Ectodermal cell (in vitro differentiated cells): ENCODE results near the gene TMEM204.

ENCODE experiments used
- H3K27ac ChIP-seq: 2 replicates; pipeline ENCODE4 v1.7.0; 2013; ENCODE audit warnings: mild to moderate bottlenecking, low read depth, low read length; ENCODE audit not compliant: insufficient read depth, poor library complexity, severe bottlenecking
- H3K27me3 ChIP-seq: 2 replicates; pipeline ENCODE4 v1.7.0; 2013; ENCODE audit warnings: mild to moderate bottlenecking, low read length; ENCODE audit not compliant: insufficient read depth, control insufficient read depth, poor library complexity, severe bottlenecking
- H3K36me3 ChIP-seq: one replicate; pipeline ENCODE4 v1.7.0; 2013; ENCODE audit warnings: low read length; ENCODE audit not compliant: control insufficient read depth, insufficient read depth
- H3K4me1 ChIP-seq: one replicate; pipeline ENCODE4 v1.7.0; 2013; ENCODE audit warnings: low read length; ENCODE audit not compliant: control insufficient read depth, insufficient read depth
- H3K4me3 ChIP-seq: 2 replicates; pipeline ENCODE4 v1.7.0; 2013; ENCODE audit warnings: low read depth, low read length, control low read depth; ENCODE audit not compliant: insufficient read depth
- H3K9me3 ChIP-seq: 2 replicates; pipeline ENCODE4 v1.7.0; 2013; ENCODE audit warnings: mild to moderate bottlenecking, low read length, moderate library complexity; ENCODE audit not compliant: control insufficient read depth
- WGBS, 2 experiments: methylation state at CpG; one replicate each; pipeline ENCODE4 v1.1.7; 2013; ENCODE audit warnings: missing lambda C conversion rate in 2 of 2; 5-methylcytosine and 5-hydroxymethylcytosine counted together

TMEM204 gene

DNA sequence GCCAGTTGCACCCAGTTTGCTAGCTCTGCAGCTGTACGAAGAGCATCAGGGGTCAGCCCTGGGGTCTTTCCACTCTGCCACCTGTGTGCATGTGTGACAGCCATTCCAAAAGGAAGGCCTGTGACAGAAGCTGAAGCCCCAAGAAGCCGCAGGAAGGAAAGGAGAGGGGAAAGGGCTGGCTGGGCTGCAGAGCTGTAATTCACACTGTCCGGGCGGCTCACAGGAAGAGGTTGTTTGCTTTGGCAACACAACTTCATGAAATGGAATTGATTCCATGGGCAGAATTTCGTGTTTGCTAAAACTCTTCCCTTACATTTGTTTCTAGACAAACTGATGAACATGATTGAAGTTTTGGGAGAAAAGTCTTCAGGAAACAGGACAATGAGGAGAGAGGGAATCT is 14.8 kb downstream of the TMEM204 start:
- Histone ChIP-seq H3K27ac (no peak overlapping the region), H3K36me3 (no peaks in the 10 kb centered on the region), H3K9me3 (no peaks in the 10 kb centered on the region), H3K4me3 (no peak overlapping the region), H3K4me1 (no peaks in the 10 kb centered on the region), H3K27me3 (no peaks in the 10 kb centered on the region)
- 96 to 97% methylated on average over 5 of the region's 5 CpGs for WGBS, 2 experiments

DNA sequence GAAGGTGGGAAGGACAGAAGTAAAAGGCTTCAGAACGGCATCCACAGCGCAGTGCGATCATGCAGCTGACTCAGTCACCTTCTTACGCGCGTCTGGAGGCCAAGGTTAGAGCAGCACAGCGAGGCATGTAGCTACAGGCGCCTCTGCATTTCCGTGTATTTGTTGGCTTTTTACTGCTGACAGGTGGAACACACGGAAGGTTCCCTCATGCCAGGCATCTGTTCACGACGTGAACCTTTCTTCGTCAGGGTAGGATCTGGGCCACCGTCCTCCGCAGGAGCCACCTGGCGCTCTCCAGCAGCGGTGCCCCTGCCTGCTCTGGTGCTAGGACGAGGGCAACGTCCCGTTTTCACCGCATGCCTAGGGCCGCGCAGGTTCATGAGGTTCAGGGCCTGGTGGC is 15.3 kb downstream of the TMEM204 start:
- H3K36me3 ChIP-seq: no peaks in the 10 kb centered on the region
- H3K4me1 ChIP-seq: no peaks in the 10 kb centered on the region
- H3K27ac ChIP-seq: no peak overlapping the region
- no peak overlapping the region for H3K4me3 ChIP-seq
- 94 to 95% methylated on average over 23 of the region's 23 CpGs for WGBS, 2 experiments
- no peaks in the 10 kb centered on the region for H3K9me3 ChIP-seq
- H3K27me3 ChIP-seq: no peaks in the 10 kb centered on the region

DNA sequence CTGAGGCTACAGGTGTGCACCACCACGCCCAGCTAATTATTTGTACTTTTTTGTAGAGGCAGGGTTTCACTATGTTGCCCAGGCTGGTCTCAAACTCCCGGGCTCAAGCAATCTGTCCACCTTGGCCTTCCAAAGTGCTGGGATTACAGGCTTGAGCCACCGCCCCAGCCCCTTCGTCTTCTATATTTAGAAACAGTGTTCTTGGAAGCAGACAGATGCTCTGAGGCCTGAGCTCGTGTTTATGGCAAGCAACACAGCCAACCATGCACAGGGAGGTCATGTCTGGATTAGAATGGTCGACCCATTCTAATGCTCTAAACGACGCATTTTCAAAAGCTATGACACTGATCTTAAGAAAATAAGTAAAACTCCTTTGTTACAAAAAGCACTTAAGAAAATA is 16.6 kb downstream of the TMEM204 start:
- no peaks in the 10 kb centered on the region for H3K9me3 ChIP-seq
- H3K27me3 ChIP-seq: no peaks in the 10 kb centered on the region
- H3K36me3 ChIP-seq: no peaks in the 10 kb centered on the region
- H3K4me3 ChIP-seq: no peak overlapping the region
- no peaks in the 10 kb centered on the region for H3K4me1 ChIP-seq
- no peak overlapping the region for H3K27ac ChIP-seq
- 95 to 96% methylated on average over 8 of the region's 8 CpGs for WGBS, 2 experiments

DNA sequence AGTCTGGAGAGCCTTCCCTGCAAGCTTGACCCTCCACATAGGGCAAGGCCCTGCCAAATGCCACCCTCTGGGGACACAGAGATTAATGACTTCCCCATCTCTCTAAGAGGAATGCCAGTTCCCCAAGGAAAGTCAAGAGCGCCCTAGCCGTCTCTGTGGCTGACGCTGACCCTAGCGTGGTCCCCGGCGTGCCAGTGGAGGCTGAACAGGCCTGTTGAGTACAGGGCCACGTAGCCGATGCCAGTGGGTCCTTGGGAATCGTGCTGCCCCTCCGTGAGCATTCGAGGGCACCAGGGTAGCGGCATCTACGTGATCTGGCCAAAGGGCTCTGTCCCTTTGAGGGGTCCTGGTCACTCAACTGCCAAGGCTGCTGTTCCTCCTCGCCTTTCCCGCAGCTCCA is 17.2 kb downstream of the TMEM204 start:
- H3K27ac ChIP-seq: no peak overlapping the region
- H3K4me3 ChIP-seq: no peak overlapping the region
- H3K9me3 ChIP-seq: no peaks in the 10 kb centered on the region
- 96% methylated on average over 15 of the region's 15 CpGs for WGBS, 2 experiments
- no peaks in the 10 kb centered on the region for H3K27me3 ChIP-seq
- no peaks in the 10 kb centered on the region for H3K4me1 ChIP-seq
- H3K36me3 ChIP-seq: no peaks in the 10 kb centered on the region

DNA sequence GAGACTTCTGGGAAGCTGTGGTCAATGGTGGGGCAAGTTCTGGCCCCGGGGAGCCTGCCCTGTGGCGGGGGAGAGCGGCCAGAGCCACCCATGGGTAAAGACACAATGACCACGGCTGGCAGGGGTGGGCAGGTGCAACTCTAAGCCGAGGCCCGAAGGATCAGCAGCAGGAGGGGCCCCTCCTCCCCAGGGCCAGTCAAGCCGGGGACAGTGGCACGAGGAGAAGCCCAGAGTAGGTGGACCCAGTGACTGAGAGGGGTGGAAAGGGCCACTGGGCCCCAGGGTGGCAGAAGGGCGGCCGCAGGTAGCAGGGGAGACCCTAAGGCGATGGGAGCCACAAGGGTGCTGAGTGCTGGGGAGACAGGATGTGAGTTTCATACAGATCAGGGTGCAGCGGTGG is 17.7 kb downstream of the TMEM204 start:
- no peak overlapping the region for H3K27ac ChIP-seq
- 94 to 95% methylated on average over 12 of the region's 12 CpGs for WGBS, 2 experiments
- H3K9me3 ChIP-seq: no peaks in the 10 kb centered on the region
- no peaks in the 10 kb centered on the region for H3K27me3 ChIP-seq
- no peaks in the 10 kb centered on the region for H3K36me3 ChIP-seq
- no peak overlapping the region for H3K4me3 ChIP-seq
- no peaks in the 10 kb centered on the region for H3K4me1 ChIP-seq

DNA sequence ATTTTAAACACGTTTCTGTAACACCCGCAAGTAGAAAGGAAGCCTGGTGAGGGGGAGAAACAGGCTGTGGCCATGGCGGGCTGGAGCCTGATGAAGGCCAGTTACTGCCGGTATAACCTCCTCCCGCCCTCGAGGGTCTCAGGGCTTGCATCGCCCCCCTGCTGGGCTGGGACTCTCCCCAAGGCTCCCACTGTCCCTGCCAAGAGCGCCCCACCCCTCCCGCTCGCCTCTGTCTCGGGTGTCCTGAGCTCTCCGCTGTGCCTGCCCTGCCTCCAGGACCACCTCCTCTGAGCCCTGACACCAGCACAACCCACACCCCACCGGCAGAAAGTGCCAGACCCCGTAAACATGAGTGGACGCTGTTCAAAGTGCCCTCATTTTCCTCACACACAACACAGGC is 18.7 kb downstream of the TMEM204 start:
- WGBS, 2 experiments: 93 to 94% methylated on average over 15 of the region's 15 CpGs
- Histone ChIP-seq H3K9me3 (no peaks in the 10 kb centered on the region), H3K27ac (no peak overlapping the region), H3K4me3 (no peak overlapping the region), H3K4me1 (no peaks in the 10 kb centered on the region), H3K36me3 (no peaks in the 10 kb centered on the region), H3K27me3 (no peaks in the 10 kb centered on the region)

DNA sequence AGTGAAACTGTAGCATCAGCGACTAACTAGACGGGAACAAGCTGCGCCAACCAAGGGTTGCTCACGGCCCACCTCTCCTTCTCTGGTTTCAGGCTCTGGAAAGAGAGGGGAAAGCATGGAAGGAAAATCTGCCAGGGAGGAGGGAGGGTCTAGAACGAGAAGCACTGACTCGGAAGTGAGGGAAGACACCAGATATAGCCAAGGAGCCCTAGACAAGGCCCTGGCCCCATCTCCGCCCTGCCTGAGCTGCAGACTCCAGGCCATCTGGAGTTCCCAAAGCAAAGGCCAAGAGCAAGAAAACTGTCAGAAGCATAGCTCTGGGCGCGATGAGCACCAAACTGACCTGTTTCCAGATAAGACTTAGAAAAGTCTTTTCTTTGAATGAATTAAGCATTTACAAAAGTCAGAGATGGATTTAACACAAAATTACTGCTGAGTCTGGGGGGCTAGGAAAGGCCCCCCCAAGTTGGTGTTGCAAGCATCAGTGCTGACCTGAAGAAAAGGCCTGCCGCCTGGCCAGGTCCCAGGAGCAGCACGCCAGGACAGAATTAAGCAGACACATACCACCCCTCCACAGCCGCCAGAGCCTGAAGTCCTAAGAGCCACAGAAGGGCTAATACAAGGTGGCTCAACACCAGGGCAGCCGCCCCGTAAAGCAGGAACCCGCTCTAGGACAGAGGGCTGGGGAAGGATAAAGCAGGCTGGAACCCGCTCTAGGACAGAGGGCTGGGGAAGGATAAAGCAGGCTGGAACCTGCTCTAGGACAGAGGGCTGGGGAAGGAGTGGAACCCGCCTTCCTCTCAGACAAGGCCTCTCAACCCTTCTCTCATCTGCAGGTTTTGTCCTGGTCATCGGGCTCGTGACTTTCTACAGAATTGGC is 20.7 kb downstream of the TMEM204 start:
- Histone ChIP-seq H3K27me3 (no peaks in the 10 kb centered on the region), H3K27ac (no peak overlapping the region), H3K36me3 (no peaks in the 10 kb centered on the region), H3K4me3 (no peak overlapping the region), H3K4me1 (no peaks in the 10 kb centered on the region), H3K9me3 (no peaks in the 10 kb centered on the region)
- WGBS, 2 experiments: 95 to 96% methylated on average over 19 of the region's 19 CpGs

DNA sequence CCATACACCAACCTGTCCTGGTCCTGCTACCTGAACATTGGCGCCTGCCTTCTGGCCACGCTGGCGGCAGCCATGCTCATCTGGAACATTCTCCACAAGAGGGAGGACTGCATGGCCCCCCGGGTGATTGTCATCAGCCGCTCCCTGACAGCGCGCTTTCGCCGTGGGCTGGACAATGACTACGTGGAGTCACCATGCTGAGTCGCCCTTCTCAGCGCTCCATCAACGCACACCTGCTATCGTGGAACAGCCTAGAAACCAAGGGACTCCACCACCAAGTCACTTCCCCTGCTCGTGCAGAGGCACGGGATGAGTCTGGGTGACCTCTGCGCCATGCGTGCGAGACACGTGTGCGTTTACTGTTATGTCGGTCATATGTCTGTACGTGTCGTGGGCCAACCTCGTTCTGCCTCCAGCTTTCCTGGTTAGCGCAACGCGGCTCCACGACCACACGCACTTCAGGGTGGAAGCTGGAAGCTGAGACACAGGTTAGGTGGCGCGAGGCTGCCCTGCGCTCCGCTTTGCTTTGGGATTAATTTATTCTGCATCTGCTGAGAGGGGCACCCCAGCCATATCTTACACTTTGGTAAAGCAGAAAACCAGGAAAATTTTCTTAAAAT is 21.5 kb downstream of the TMEM204 start:
- H3K4me1 ChIP-seq: no peaks in the 10 kb centered on the region
- 95 to 98% methylated on average over 34 of the region's 34 CpGs for WGBS, 2 experiments

DNA sequence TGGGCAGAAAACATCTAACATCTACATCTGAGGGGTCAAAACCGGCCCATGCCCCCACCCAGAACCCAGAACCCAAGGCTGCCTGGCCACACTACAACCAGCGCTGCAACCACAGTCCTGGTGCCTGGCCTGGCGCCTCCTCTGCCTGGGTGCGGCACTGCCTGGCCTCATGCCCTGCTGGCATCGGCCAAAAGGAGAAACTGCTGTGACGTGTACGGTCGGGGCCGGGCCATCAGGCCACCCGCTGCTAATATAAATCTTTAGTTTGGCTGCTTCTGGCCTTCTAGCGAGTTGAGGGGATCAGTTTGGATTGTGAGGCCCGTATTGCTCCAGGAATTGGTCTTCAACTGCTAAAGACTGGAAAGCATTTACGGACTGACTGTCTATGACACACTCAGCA is 22.8 kb downstream of the TMEM204 start:
- H3K4me1 ChIP-seq: no peaks in the 10 kb centered on the region
- H3K27ac ChIP-seq: no peak overlapping the region
- no peak overlapping the region for H3K4me3 ChIP-seq
- H3K36me3 ChIP-seq: peaks cover 12% of the 10 kb centered on the region
- no peaks in the 10 kb centered on the region for H3K9me3 ChIP-seq
- H3K27me3 ChIP-seq: no peaks in the 10 kb centered on the region
- WGBS, 2 experiments: 96 to 97% methylated on average over 13 of the region's 13 CpGs

More for the DNA sequence above, 21.5 kb downstream of the TMEM204 start:
- Histone ChIP-seq H3K27me3 (no peaks in the 10 kb centered on the region), H3K27ac (no peak overlapping the region), H3K4me3 (no peak overlapping the region), H3K36me3 (no peaks in the 10 kb centered on the region), H3K9me3 (no peaks in the 10 kb centered on the region)

DNA sequence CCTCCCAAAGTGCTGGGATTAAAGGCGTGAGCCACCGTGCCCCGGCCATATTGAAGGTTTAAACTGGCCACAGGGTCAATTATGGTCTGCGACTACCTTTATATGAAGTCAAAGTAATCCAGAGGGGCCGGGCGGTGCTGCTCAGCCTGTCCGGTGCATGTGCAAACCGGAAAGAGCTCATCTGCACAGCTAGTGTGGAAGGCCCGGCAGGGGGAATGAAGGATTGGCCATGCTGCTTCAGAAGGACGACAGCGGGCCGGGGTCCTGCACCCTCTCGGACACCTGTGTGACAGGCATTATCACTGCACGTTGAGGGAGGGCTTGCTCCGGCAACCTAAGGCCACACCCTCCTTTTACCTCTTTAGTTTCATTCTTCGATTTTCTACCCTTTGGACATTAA is 23.6 kb downstream of the TMEM204 start:
- 95 to 96% methylated on average over 16 of the region's 16 CpGs for WGBS, 2 experiments
- Histone ChIP-seq H3K9me3 (no peaks in the 10 kb centered on the region), H3K27ac (no peak overlapping the region), H3K4me3 (no peak overlapping the region), H3K4me1 (no peaks in the 10 kb centered on the region), H3K27me3 (no peaks in the 10 kb centered on the region), H3K36me3 (peaks cover 20% of the 10 kb centered on the region)
